ENCODE data around the gene TNFSF18.

TNFSF18 gene

GRCh38 chr1:173002891-173003838 lies 47.6 kb downstream of the TNFSF18 start:
- DNase-seq (ENCODE audit: low read depth), result no peak
- TF ChIP-seq CTCF (conservative IDR thresholded peaks at IDR 0.05; ENCODE audit: low read depth, low read length), result no peak
- H3K4me3 ChIP-seq (ENCODE audit: low read length), result no peak overlapping the region

- no peak for DNase-seq (ENCODE audit: low read depth)
- TF ChIP-seq CTCF (conservative IDR thresholded peaks at IDR 0.05; ENCODE audit: low read depth, low read length), result no peak
- H3K4me3 ChIP-seq (ENCODE audit: low read length), result no peak overlapping the region
Measured at GRCh38 chr1:172999349-172999748, 51.4 kb downstream of the TNFSF18 start.

- no peak for TF ChIP-seq CTCF (conservative IDR thresholded peaks at IDR 0.05; ENCODE audit: low read depth, low read length)
- H3K4me3 ChIP-seq (ENCODE audit: low read length), result no peak overlapping the region
- DNase-seq (ENCODE audit: low read depth), result no peak
Measured at GRCh38 chr1:172997941-172998361, 52.8 kb downstream of the TNFSF18 start.

- DNase-seq (ENCODE audit: low read depth), result no peak
- no peak overlapping the region for H3K4me3 ChIP-seq (ENCODE audit: low read length)
- TF ChIP-seq CTCF (conservative IDR thresholded peaks at IDR 0.05; ENCODE audit: low read depth, low read length), result no peak
Measured at GRCh38 chr1:172993640-172994039, 57.1 kb downstream of the TNFSF18 start.

- H3K4me3 ChIP-seq (ENCODE audit: low read length), result no peak overlapping the region
- DNase-seq (ENCODE audit: low read depth), result no peak
- TF ChIP-seq CTCF (conservative IDR thresholded peaks at IDR 0.05; ENCODE audit: low read depth, low read length), result no peak
Measured at GRCh38 chr1:172991674-172992400, 58.9 kb downstream of the TNFSF18 start.

- peak; percentile 82 for DNase-seq (ENCODE audit: low read depth)
- TF ChIP-seq CTCF (conservative IDR thresholded peaks at IDR 0.05; ENCODE audit: low read depth, low read length), result no peak
- H3K4me3 ChIP-seq (ENCODE audit: low read length), result no peak overlapping the region
Measured at GRCh38 chr1:172990598-172991215, 60.0 kb downstream of the TNFSF18 start.

All from retinal pigment epithelial cell (primary cell).